NCI-H748 (cell line): ENCODE data around the gene PGGHG.

Experiments
- DNase-seq: peaks from one replicate; lab custom pipeline; 2025; ENCODE audit not compliant: unreplicated experiment; lab: John Stamatoyannopoulos, UW

The PGGHG gene

GRCh38 chr11:288478-289397 lies at the start of gene PGGHG:
TSS of gene PGGHG (plus strand) at chr11:289126. CDS start at chr11:289817, 691 bp downstream.
- DNase-seq, result peak; percentile 62

GRCh38 chr11:240315-240714 lies 48.6 kb upstream of the PGGHG start:
- DNase-seq, result no peak

GRCh38 chr11:241634-242033 lies 47.3 kb upstream of the PGGHG start:
- no peak for DNase-seq

- no peak for DNase-seq
These were observed 44.5 kb upstream of the PGGHG start for GRCh38 chr11:244376-244775.

GRCh38 chr11:249062-249461 lies 39.9 kb upstream of the PGGHG start:
- no peak for DNase-seq

GRCh38 chr11:250274-250673 lies 38.7 kb upstream of the PGGHG start:
- no peak for DNase-seq

GRCh38 chr11:250740-251299 lies 38.1 kb upstream of the PGGHG start:
- DNase-seq, result peak; percentile 50

GRCh38 chr11:251550-251949 lies 37.4 kb upstream of the PGGHG start:
- DNase-seq, result no peak

- DNase-seq, result no peak
These were observed 36.3 kb upstream of the PGGHG start for GRCh38 chr11:252666-253065.

- DNase-seq, result no peak
These were observed 35.6 kb upstream of the PGGHG start for GRCh38 chr11:253160-253885.

- DNase-seq, result no peak
These were observed 35.0 kb upstream of the PGGHG start for GRCh38 chr11:253886-254270.

- DNase-seq, result no peak
These were observed 33.8 kb upstream of the PGGHG start for GRCh38 chr11:255176-255575.

- no peak for DNase-seq
These were observed 33.1 kb upstream of the PGGHG start for GRCh38 chr11:255816-256215.

GRCh38 chr11:256952-257737 lies 31.8 kb upstream of the PGGHG start:
- no peak for DNase-seq

- no peak for DNase-seq
These were observed 31.0 kb upstream of the PGGHG start for GRCh38 chr11:257766-258493.

GRCh38 chr11:259413-259812 lies 29.5 kb upstream of the PGGHG start:
- DNase-seq, result no peak

- DNase-seq, result no peak
These were observed 27.3 kb upstream of the PGGHG start for GRCh38 chr11:261624-262023.

- DNase-seq, result no peak
These were observed 22.1 kb upstream of the PGGHG start for GRCh38 chr11:266676-267439.

- no peak for DNase-seq
These were observed 21.4 kb upstream of the PGGHG start for GRCh38 chr11:267491-267994.
